Fibroblast of lung (primary cell): ENCODE data around the gene C3orf20. TPM values are rescaled to one million over a fixed set of nuclear protein-coding genes. Genes with fewer than 3 reads are reported as not detected.

ENCODE experiments used
- DNase-seq, 2 donors: peaks; one replicate each; pipeline versions ENCODE4 v3.0.0 to v3.0.0-alpha.2; 2010; ENCODE audit warnings: low read depth in 2 of 2
- H2AFZ ChIP-seq: 2 replicates; pipeline ENCODE4 v1.5.1; 2012; ENCODE audit warnings: low read length, control low read depth, inconsistent platforms
- H3K27ac ChIP-seq: 2 replicates; pipeline ENCODE4 v1.5.1; 2011; ENCODE audit warnings: low read length, control low read depth; ENCODE audit not compliant: insufficient read depth
- H3K27me3 ChIP-seq: 2 replicates; pipeline ENCODE4 v1.5.1; 2011; ENCODE audit warnings: mild to moderate bottlenecking, low read length; ENCODE audit not compliant: control insufficient read depth, insufficient read depth
- H3K36me3 ChIP-seq: 2 replicates; pipeline ENCODE4 v1.5.1; 2011; ENCODE audit warnings: low read length; ENCODE audit not compliant: control insufficient read depth, insufficient read depth
- H3K4me1 ChIP-seq: 2 replicates; pipeline ENCODE4 v1.5.1; 2011; ENCODE audit warnings: low read length; ENCODE audit not compliant: control insufficient read depth, insufficient read depth; ENCODE audit errors: extremely low read depth
- H3K4me2 ChIP-seq: 2 replicates; pipeline ENCODE4 v1.5.1; 2011; ENCODE audit warnings: low read length, control low read depth; ENCODE audit not compliant: insufficient read depth; ENCODE audit errors: extremely low read depth
- H3K4me3 ChIP-seq, 4 experiments: fragments of 200-600 bp in 1 of 4; sonication (generic) in 1 of 4; replicated peaks in 1 of 4; 2 replicates each; pipeline ENCODE4 v1.5.1; 2011 to 2016; ENCODE audit warnings: low read length in 4 of 4, low read depth in 3 of 4, mild to moderate bottlenecking in 3 of 4, control low read depth in 2 of 4, inconsistent platforms in 1 of 4, mixed read lengths in 1 of 4; ENCODE audit not compliant: insufficient read depth in 1 of 4; ENCODE audit errors: control extremely low read depth in 1 of 4
- H3K79me2 ChIP-seq: 2 replicates; pipeline ENCODE4 v1.5.1; 2012; ENCODE audit warnings: mild to moderate bottlenecking, low read length, inconsistent platforms; ENCODE audit not compliant: control insufficient read depth, insufficient read depth
- H3K9ac ChIP-seq: 2 replicates; pipeline ENCODE4 v1.5.1; 2011; ENCODE audit warnings: mild to moderate bottlenecking, low read length, control low read depth; ENCODE audit not compliant: insufficient read depth
- H3K9me3 ChIP-seq: 2 replicates; pipeline ENCODE4 v1.5.1; 2012; ENCODE audit warnings: low read depth, low read length; ENCODE audit not compliant: control insufficient read depth, insufficient read depth
- H4K20me1 ChIP-seq: 2 replicates; pipeline ENCODE4 v1.5.1; 2011; ENCODE audit warnings: low read length; ENCODE audit not compliant: control insufficient read depth, insufficient read depth; ENCODE audit errors: extremely low read depth
- EZH2 ChIP-seq: IDR thresholded peaks from 2 replicates; pipeline ENCODE4 v1.5.1; 2012; ENCODE audit warnings: low read length, control low read depth, mild to moderate bottlenecking; ENCODE audit errors: missing control alignments
- polyA plus RNA-seq, 2 donors: library from polyadenylated mRNA; depleted of rRNA in 1 of 2; stranded (reverse) in 1 of 2; unstranded in 1 of 2; fragments of >200 nt; gene quantifications; 2 replicates each; pipeline ENCODE4 v1.2.1, GENCODE V29; 2011 to 2012; ENCODE audit warnings: missing spikeins in 1 of 2
- total RNA-seq: library from RNA; depleted of rRNA; stranded (reverse); fragments of >200 nt; gene quantifications from 2 replicates; pipeline ENCODE4 v1.2.1, GENCODE V29; 2014
- TF ChIP-seq, protein P1 (sequence below), 2 donors: IDR thresholded peaks in 1 of 2; conservative IDR thresholded peaks in 1 of 2; 1 replicate in 1 of 2; 2 replicates in 1 of 2; pipeline ENCODE4 v1.5.1; 2011 to 2012; ENCODE audit warnings: low read length in 2 of 2, control low read depth in 1 of 2, inconsistent platforms in 1 of 2, low read depth in 1 of 2, mild to moderate bottlenecking in 1 of 2

The C3orf20 gene
- total and polyA plus RNA-seq, 2 donors (not counting 1 experiment from before 2014, with no cell fraction given) = not detected

DNA sequence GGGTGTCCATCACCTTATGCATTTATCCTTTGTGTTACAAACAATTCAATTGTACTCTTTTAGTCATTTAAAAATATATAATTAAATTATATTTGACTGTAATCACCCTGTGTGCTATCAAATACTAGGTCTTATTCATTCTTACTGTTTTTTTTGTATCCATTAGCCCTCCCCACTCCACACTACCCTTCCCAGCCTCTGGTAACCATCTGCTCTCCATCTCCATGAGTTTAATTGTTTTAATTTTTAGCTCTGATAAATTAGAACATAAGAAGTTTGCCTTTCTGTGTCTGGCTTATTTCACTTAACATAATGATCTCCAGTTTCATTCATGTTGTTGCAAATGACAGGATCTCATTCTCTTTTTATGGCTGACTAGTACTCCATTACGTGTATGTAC is 16.8 kb downstream of the C3orf20 start:
- Histone ChIP-seq H3K4me2 (no peak overlapping the region), H3K36me3 (no peaks in the 10 kb centered on the region), H3K79me2 (no peaks in the 10 kb centered on the region), H3K4me3 (no peak overlapping the region), H3K9ac (no peak overlapping the region), H3K4me1 (no peaks in the 10 kb centered on the region), H3K27ac (no peak overlapping the region), H3K9me3 (no peaks in the 10 kb centered on the region), H4K20me1 (no peaks in the 10 kb centered on the region), H2AFZ (no peak overlapping the region), H3K27me3 (no peaks in the 10 kb centered on the region)
- DNase-seq = no peak
- TF ChIP-seq, protein P1, sequence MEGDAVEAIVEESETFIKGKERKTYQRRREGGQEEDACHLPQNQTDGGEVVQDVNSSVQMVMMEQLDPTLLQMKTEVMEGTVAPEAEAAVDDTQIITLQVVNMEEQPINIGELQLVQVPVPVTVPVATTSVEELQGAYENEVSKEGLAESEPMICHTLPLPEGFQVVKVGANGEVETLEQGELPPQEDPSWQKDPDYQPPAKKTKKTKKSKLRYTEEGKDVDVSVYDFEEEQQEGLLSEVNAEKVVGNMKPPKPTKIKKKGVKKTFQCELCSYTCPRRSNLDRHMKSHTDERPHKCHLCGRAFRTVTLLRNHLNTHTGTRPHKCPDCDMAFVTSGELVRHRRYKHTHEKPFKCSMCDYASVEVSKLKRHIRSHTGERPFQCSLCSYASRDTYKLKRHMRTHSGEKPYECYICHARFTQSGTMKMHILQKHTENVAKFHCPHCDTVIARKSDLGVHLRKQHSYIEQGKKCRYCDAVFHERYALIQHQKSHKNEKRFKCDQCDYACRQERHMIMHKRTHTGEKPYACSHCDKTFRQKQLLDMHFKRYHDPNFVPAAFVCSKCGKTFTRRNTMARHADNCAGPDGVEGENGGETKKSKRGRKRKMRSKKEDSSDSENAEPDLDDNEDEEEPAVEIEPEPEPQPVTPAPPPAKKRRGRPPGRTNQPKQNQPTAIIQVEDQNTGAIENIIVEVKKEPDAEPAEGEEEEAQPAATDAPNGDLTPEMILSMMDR (conservative IDR thresholded peaks at IDR 0.05 in 1 of 2, IDR thresholded peaks at IDR 0.05 in 1 of 2; ENCODE audit: low read depth in 1 of 2, low read length in 2 of 2) = no peak
- no peak for TF ChIP-seq EZH2

DNA sequence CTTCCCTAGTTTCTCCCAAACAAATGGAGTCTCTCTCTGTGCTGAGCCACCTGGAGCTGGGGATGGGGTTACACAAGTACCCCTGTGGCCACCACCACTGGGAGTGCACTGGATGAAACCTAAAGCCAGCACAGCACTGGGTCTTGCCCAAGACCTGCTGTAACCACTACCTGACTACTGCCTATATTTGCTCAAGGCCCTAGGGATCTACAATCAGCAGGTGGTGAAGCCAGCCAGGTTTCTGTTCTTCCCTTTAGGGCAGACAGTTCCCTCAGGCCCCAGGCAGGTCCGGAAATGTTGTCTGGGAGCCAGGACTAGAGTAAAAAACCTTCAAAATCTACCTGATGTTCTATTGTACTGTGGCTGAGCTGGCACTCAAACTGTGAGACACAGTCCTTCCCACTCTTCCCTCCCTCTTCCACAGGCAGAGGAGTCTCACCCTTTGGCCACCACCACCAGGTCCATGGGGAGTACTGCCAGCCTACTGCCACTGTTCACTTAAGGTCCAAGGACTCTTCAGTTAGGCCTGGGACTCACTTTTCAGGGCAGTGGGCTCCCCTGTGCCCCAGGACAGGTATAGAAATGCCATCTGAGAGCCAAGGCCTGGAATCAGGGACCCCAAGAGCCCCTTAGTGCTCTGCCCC is 23.8 kb downstream of the C3orf20 start:
- Histone ChIP-seq H4K20me1 (no peaks in the 10 kb centered on the region), H3K4me2 (no peak overlapping the region), H3K27ac (no peak overlapping the region), H3K36me3 (no peaks in the 10 kb centered on the region), H2AFZ (no peak overlapping the region), H3K4me1 (no peaks in the 10 kb centered on the region), H3K4me3 (no peak overlapping the region), H3K27me3 (no peaks in the 10 kb centered on the region), H3K79me2 (no peaks in the 10 kb centered on the region), H3K9ac (no peak overlapping the region), H3K9me3 (no peaks in the 10 kb centered on the region)
- TF ChIP-seq, protein P1 (conservative IDR thresholded peaks at IDR 0.05 in 1 of 2, IDR thresholded peaks at IDR 0.05 in 1 of 2; ENCODE audit: low read depth in 1 of 2, low read length in 2 of 2) = no peak
- no peak for TF ChIP-seq EZH2
- DNase-seq = no peak

GRCh38 chr3:14699643-14700042 is 24.7 kb downstream of the C3orf20 start:
- no peak overlapping the region for H2AFZ ChIP-seq
- H3K79me2 ChIP-seq = no peaks in the 10 kb centered on the region
- H3K36me3 ChIP-seq = no peaks in the 10 kb centered on the region
- no peak overlapping the region for H3K4me2 ChIP-seq
- DNase-seq = no peak
- no peaks in the 10 kb centered on the region for H3K27me3 ChIP-seq
- H3K27ac ChIP-seq = no peak overlapping the region
- TF ChIP-seq, protein P1 (conservative IDR thresholded peaks at IDR 0.05 in 1 of 2, IDR thresholded peaks at IDR 0.05 in 1 of 2; ENCODE audit: low read depth in 1 of 2, low read length in 2 of 2) = no peak
- TF ChIP-seq EZH2 = no peak
- H3K9ac ChIP-seq = no peak overlapping the region
- no peaks in the 10 kb centered on the region for H4K20me1 ChIP-seq
- H3K4me3 ChIP-seq = no peak overlapping the region
- no peaks in the 10 kb centered on the region for H3K4me1 ChIP-seq
- no peaks in the 10 kb centered on the region for H3K9me3 ChIP-seq
